GM23248 (cell line): ENCODE measurements around the gene ADAMTSL1. TPM values are rescaled to one million over a fixed set of nuclear protein-coding genes. Genes with fewer than 3 reads are reported as not detected.

Experiments
- DNase-seq: peaks from one replicate; pipeline ENCODE4 v3.0.0-alpha.2; 2015
- H2AFZ ChIP-seq: fragments of 200-600 bp; sonication (generic); 2 replicates; pipeline ENCODE4 v1.6.1; 2016; ENCODE audit warnings: antibody characterized with exemption
- H3F3A ChIP-seq: fragments of 200-600 bp; sonication (generic); 2 replicates; pipeline ENCODE4 v1.6.1; 2016; ENCODE audit warnings: mild to moderate bottlenecking, antibody characterized with exemption, mixed run types; ENCODE audit not compliant: insufficient read depth
- H3K27ac ChIP-seq: fragments of 200-600 bp; sonication (generic); 2 replicates; pipeline ENCODE4 v1.5.1; 2016; ENCODE audit warnings: mild to moderate bottlenecking
- H3K27me3 ChIP-seq: fragments of 200-600 bp; sonication (generic); replicated peaks from 2 replicates; pipeline ENCODE4 v1.6.1; 2016; ENCODE audit warnings: mild to moderate bottlenecking; ENCODE audit not compliant: insufficient read depth
- H3K36me3 ChIP-seq: fragments of 200-600 bp; sonication (generic); 2 replicates; pipeline ENCODE4 v1.6.1; 2016; ENCODE audit warnings: low read depth, mild to moderate bottlenecking
- H3K4me1 ChIP-seq: fragments of 200-600 bp; sonication (generic); 2 replicates; pipeline ENCODE4 v1.6.1; 2016; ENCODE audit warnings: mild to moderate bottlenecking; ENCODE audit not compliant: insufficient read depth
- H3K4me2 ChIP-seq: fragments of 200-600 bp; sonication (generic); one replicate; pipeline ENCODE4 v1.6.1; 2016; ENCODE audit warnings: mild to moderate bottlenecking; ENCODE audit not compliant: unreplicated experiment
- H3K4me3 ChIP-seq: fragments of 200-600 bp; sonication (generic); 2 replicates; pipeline ENCODE4 v1.5.1; 2016; ENCODE audit warnings: mild to moderate bottlenecking
- H3K79me2 ChIP-seq: fragments of 200-600 bp; sonication (generic); 2 replicates; pipeline ENCODE4 v1.6.1; 2016; ENCODE audit warnings: mild to moderate bottlenecking; ENCODE audit not compliant: insufficient read depth
- H3K9ac ChIP-seq: fragments of 200-600 bp; sonication (generic); 2 replicates; pipeline ENCODE4 v1.6.1; 2016; ENCODE audit warnings: mild to moderate bottlenecking
- H3K9me2 ChIP-seq: fragments of 200-600 bp; sonication (generic); 2 replicates; pipeline ENCODE4 v1.6.1; 2016; ENCODE audit warnings: mixed run types, mild to moderate bottlenecking, moderate library complexity; ENCODE audit not compliant: insufficient read depth
- H3K9me3 ChIP-seq: fragments of 200-600 bp; sonication (generic); one replicate; pipeline ENCODE4 v1.6.1; 2017; ENCODE audit warnings: low read depth
- H4K20me1 ChIP-seq: fragments of 200-600 bp; sonication (generic); 2 replicates; pipeline ENCODE4 v1.6.0; 2016; ENCODE audit not compliant: insufficient read depth
- EZH2 ChIP-seq: fragments of 200-600 bp; sonication (generic); IDR thresholded peaks from 2 replicates; pipeline ENCODE4 v1.6.1; 2018; ENCODE audit warnings: antibody characterized with exemption, mild to moderate bottlenecking; ENCODE audit not compliant: insufficient read depth, poor library complexity, severe bottlenecking
- EZH2phosphoT487 ChIP-seq: fragments of 200-600 bp; sonication (generic); IDR thresholded peaks from 2 replicates; pipeline ENCODE4 v1.6.1; 2018; ENCODE audit warnings: antibody characterized with exemption, moderate library complexity, mild to moderate bottlenecking, low read depth; ENCODE audit not compliant: insufficient read depth
- WGBS, 2 experiments: methylation state at CpG; one replicate each; pipeline ENCODE4 v1.1.6; 2015 to 2017; ENCODE audit warnings: low lambda C conversion rate in 2 of 2, low coverage in 1 of 2; ENCODE audit errors: missing lambda C conversion rate in 2 of 2; 5-methylcytosine and 5-hydroxymethylcytosine counted together
- in situ Hi-C: fragments of 300-500 bp; cut with MboI; formaldehyde crosslinking; loops from 2 replicates; pipeline ENCODE4 v1.15.0; 2020
- polyA plus RNA-seq: library from polyadenylated mRNA; unstranded; fragments of >200 nt; fragmentation: Nextera tagmentation; extraction: Ambion mirVana; gene quantifications from 2 replicates; pipeline ENCODE4 v1.2.1, GENCODE V29; 2016
- total RNA-seq: library from RNA; depleted of rRNA; stranded (reverse); fragments of >200 nt; shearing (Covaris generic); gene quantifications from 2 replicates; pipeline ENCODE4 v1.2.3, GENCODE V29; 2014

The ADAMTSL1 gene
- total and polyA plus RNA-seq, 2 experiments from 2014 or later, result 77.0 to 273 TPM

GRCh38 chr9:18746631-18747030 is 272.7 kb downstream of the ADAMTSL1 start:
- in situ Hi-C loops, result no loop called here
- TF ChIP-seq EZH2phosphoT487, result no peak
- no peak for TF ChIP-seq EZH2
- H3K4me1 ChIP-seq, result peaks cover 15% of the 10 kb centered on the region; the same call in 1 of the 2 replicates
- H2AFZ ChIP-seq, result no peak overlapping the region
- no peak overlapping the region for H3K4me2 ChIP-seq
- H3K79me2 ChIP-seq, result peaks cover 6% of the 10 kb centered on the region; the same call in 1 of the 2 replicates
- no peaks in the 10 kb centered on the region for H3K9me2 ChIP-seq
- WGBS, 2 experiments, result 12 to 19% methylated on average over 1 of the region's 1 CpG
- no peak overlapping the region for H3K4me3 ChIP-seq
- no peaks in the 10 kb centered on the region for H3K9me3 ChIP-seq
- peaks cover 71% of the 10 kb centered on the region for H3F3A ChIP-seq
- no peak for DNase-seq
- no peaks in the 10 kb centered on the region for H3K27me3 ChIP-seq
- H3K9ac ChIP-seq, result no peak overlapping the region
- no peaks in the 10 kb centered on the region for H4K20me1 ChIP-seq
- H3K36me3 ChIP-seq, result peaks cover 51% of the 10 kb centered on the region
- no peak overlapping the region for H3K27ac ChIP-seq

- Histone ChIP-seq H3K4me1 (peaks cover 15% of the 10 kb centered on the region; the same call in 1 of the 2 replicates), H3K79me2 (peaks cover 6% of the 10 kb centered on the region; the same call in 1 of the 2 replicates), H3K4me2 (no peak overlapping the region), H4K20me1 (no peaks in the 10 kb centered on the region), H3K27ac (no peak overlapping the region), H3K36me3 (peaks cover 51% of the 10 kb centered on the region), H3K9ac (no peak overlapping the region), H3K27me3 (no peaks in the 10 kb centered on the region), H3K9me2 (no peaks in the 10 kb centered on the region), H3K9me3 (no peaks in the 10 kb centered on the region), H3K4me3 (no peak overlapping the region), H2AFZ (no peak overlapping the region), H3F3A (peaks cover 66% of the 10 kb centered on the region)
- 60% methylated on average over 3 of the region's 3 CpGs for WGBS, 2 experiments
- peak; percentile 5 for DNase-seq
- in situ Hi-C loops, result no loop called here
- TF ChIP-seq EZH2phosphoT487 (no peak), EZH2 (no peak)
Measured at GRCh38 chr9:18747595-18747994, 273.6 kb downstream of the ADAMTSL1 start.

GRCh38 chr9:18748251-18748701 is 274.3 kb downstream of the ADAMTSL1 start:
- Histone ChIP-seq H3K79me2 (peaks cover 6% of the 10 kb centered on the region; the same call in 1 of the 2 replicates), H4K20me1 (no peaks in the 10 kb centered on the region), H3K4me1 (peaks cover 15% of the 10 kb centered on the region; the same call in 1 of the 2 replicates), H3K27me3 (no peaks in the 10 kb centered on the region), H3K9me3 (no peaks in the 10 kb centered on the region), H3K9ac (no peak overlapping the region), H3K9me2 (no peaks in the 10 kb centered on the region), H3F3A (peaks cover 64% of the 10 kb centered on the region), H3K27ac (no peak overlapping the region), H3K36me3 (peaks cover 55% of the 10 kb centered on the region), H3K4me2 (no peak overlapping the region), H2AFZ (no peak overlapping the region), H3K4me3 (no peak overlapping the region)
- no peak for TF ChIP-seq EZH2
- no peak for DNase-seq
- 95 to 100% methylated on average over 1 of the region's 1 CpG for WGBS, 2 experiments
- in situ Hi-C loops, result no loop called here

GRCh38 chr9:18749711-18750110 is 275.8 kb downstream of the ADAMTSL1 start:
- Histone ChIP-seq H3K9ac (no peak overlapping the region), H3K27ac (no peak overlapping the region), H3K9me3 (no peaks in the 10 kb centered on the region), H3K27me3 (no peaks in the 10 kb centered on the region), H3F3A (peaks cover 64% of the 10 kb centered on the region), H3K4me2 (no peak overlapping the region), H4K20me1 (no peaks in the 10 kb centered on the region), H3K36me3 (peaks cover 65% of the 10 kb centered on the region), H3K4me3 (no peak overlapping the region), H3K4me1 (0 out of 2 replicates have a peak, but pooled peaks cover 6% of the 10 kb centered on the region), H3K9me2 (no peaks in the 10 kb centered on the region), H3K79me2 (peaks cover 6% of the 10 kb centered on the region; the same call in 1 of the 2 replicates), H2AFZ (no peak overlapping the region)
- in situ Hi-C loops, result no loop called here
- DNase-seq, result no peak
- TF ChIP-seq EZH2phosphoT487, result no peak
- TF ChIP-seq EZH2, result no peak
- WGBS, 2 experiments, result 93 to 100% methylated on average over 1 of the region's 1 CpG

- no peaks in the 10 kb centered on the region for H3K79me2 ChIP-seq
- DNase-seq, result no peak
- no peak overlapping the region for H3K4me3 ChIP-seq
- H3K9me2 ChIP-seq, result no peaks in the 10 kb centered on the region
- no peaks in the 10 kb centered on the region for H4K20me1 ChIP-seq
- no peaks in the 10 kb centered on the region for H3K9me3 ChIP-seq
- H3K27ac ChIP-seq, result no peak overlapping the region
- TF ChIP-seq EZH2phosphoT487, result no peak
- TF ChIP-seq EZH2, result no peak
- in situ Hi-C loops, result no loop called here
- no peaks in the 10 kb centered on the region for H3K4me1 ChIP-seq
- H2AFZ ChIP-seq, result no peak overlapping the region
- no peak overlapping the region for H3K4me2 ChIP-seq
- H3K36me3 ChIP-seq, result peaks cover 75% of the 10 kb centered on the region
- H3K9ac ChIP-seq, result no peak overlapping the region
- H3K27me3 ChIP-seq, result no peaks in the 10 kb centered on the region
- H3F3A ChIP-seq, result peaks cover 57% of the 10 kb centered on the region
- WGBS, 2 experiments, result 99 to 100% methylated on average over 4 of the region's 4 CpGs
Measured at GRCh38 chr9:18753904-18754303, 280.0 kb downstream of the ADAMTSL1 start.
